Activated T-cell treated with anti-CD3 and anti-CD28 coated beads, Interleukin-2, amount 50 U/mL, for 4 hours (primary cell): Measurements from ENCODE around the gene RPS26. TPM values are rescaled to one million over a fixed set of nuclear protein-coding genes. Genes with fewer than 3 reads are reported as not detected.
"Not testable (repeated sequence)": the region's sequence is repeated elsewhere in the genome, so short reads cannot be mapped to it uniquely, and the experiment has no call there.

Source experiments
- ATAC-seq, 2 donors: fragments of 200-7000 bp; cut with Tn5 transposase; one replicate each; pipeline ENCODE4 v1.10.0; 2021
- DNase-seq: peaks from one replicate; pipeline ENCODE4 v3.0.0-alpha.2; 2020
- H3K27me3 Mint-ChIP-seq: one replicate; pipeline ENCODE4 v1.8.0; 2021; ENCODE audit warnings: low read depth, mixed read lengths
- H3K36me3 Mint-ChIP-seq: one replicate; pipeline ENCODE4 v1.8.0; 2022; ENCODE audit warnings: mixed read lengths; ENCODE audit not compliant: insufficient read depth
- H3K4me1 Mint-ChIP-seq: one replicate; pipeline ENCODE4 v1.8.0; 2021; ENCODE audit warnings: low read depth, mixed read lengths
- H3K4me3 Mint-ChIP-seq: one replicate; pipeline ENCODE4 v1.8.0; 2021; ENCODE audit warnings: mild to moderate bottlenecking, moderate library complexity, mixed read lengths
- H3K9me3 Mint-ChIP-seq: one replicate; pipeline ENCODE4 v1.8.0; 2021; ENCODE audit warnings: mixed read lengths
- total RNA-seq, 3 donors: library from RNA; stranded (reverse); gene quantifications; one replicate each; pipeline ENCODE4 v1.2.1, GENCODE V29; 2021

Gene RPS26
- total RNA-seq = 100 to 1,000 TPM in 2 of 3 donors, 10 to 100 TPM in 1; 73.1 to 118 (median 110) TPM

DNA sequence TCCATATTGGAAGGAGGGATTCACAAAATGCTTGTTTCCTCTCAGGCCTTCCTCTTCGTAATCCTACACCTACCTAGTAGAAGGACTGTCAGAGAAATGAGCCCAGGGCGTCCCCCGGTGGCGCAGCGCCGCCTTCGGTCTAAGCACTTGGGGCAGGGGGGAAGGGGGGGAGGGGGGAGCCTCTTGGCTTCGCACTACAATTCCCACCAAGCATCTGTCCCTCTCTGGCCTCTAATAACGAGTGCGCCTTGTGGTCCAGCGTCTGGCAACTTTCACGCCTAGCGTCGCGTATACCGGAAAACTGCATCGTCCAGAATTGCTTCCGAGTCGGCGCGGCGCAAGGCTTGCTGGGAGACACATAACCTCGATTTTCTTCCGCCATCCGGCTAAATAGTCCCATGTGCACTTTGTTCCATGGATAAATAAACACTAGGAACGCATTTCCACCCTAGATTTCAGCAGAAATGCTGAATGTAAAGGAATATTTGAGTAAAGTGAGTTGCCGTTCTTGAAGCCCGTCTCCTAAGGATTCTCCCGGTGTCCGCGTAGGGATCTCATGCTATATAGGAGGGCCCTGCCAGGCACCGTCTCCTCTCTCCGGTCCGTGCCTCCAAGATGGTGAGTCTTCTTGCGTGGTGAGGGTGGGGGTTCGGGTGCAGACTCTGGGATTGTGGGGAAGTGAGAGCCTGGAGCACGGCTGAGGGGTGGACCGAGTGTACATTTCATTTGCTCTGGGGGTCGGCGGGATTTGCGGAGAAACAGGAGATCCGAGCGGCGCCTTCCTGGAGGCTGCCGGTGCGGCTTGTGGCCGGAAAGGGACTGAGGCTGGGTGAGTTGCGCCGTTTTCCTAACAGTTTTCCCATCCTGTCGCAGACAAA, at the start of gene RPS26:
TSS of gene RPS26 (plus strand) at position 367 of the 878 bp plus-strand sequence. CDS start at position 616, 249 bp downstream.
- H3K4me1 Mint-ChIP-seq = peaks cover 41% of the 10 kb centered on the region
- ATAC-seq = peak; percentile 92 to 93
- no peaks in the 10 kb centered on the region for H3K9me3 Mint-ChIP-seq
- no peaks in the 10 kb centered on the region for H3K27me3 Mint-ChIP-seq
- H3K4me3 Mint-ChIP-seq = peak within 1 kb of the TSS; percentile 99
- DNase-seq = peak; percentile 87
- peaks cover 24% of the 10 kb centered on the region for H3K36me3 Mint-ChIP-seq

DNA sequence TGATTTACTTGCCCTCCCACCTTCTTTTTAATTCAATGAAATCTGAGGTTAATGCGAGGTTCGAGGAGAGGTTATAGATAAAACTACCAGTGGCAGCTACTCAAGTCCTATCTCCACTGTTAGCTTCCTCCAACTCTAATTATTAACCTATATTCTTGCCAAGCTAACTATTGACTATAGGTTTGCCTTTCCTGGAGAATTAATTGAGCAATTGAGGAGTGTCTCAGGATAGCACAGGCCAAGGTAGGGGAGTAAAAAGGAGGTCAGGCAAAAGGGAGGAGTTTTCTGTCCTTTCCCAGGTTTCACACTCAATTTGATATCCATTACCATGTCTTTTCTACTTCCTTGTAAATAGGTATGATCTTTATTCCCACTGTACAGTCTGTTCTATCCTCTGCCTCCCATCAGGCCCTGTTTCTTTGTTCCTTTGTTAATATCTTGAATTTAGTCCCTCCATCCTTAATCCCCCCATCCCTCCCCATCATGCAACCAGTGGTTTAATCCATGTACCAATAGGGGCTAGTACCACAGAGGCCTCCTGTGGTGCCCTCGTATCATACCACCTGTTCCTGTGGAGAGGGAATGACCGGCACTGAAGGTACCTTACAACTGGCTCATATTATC, 48.4 kb upstream of the RPS26 start:
- H3K4me3 Mint-ChIP-seq = no peak overlapping the region
- H3K27me3 Mint-ChIP-seq = peaks cover 10% of the 10 kb centered on the region
- DNase-seq (no peak), ATAC-seq (no peak)
- H3K4me1 Mint-ChIP-seq = peaks cover 15% of the 10 kb centered on the region
- H3K9me3 Mint-ChIP-seq = no peaks in the 10 kb centered on the region
- peaks cover 30% of the 10 kb centered on the region for H3K36me3 Mint-ChIP-seq

DNA sequence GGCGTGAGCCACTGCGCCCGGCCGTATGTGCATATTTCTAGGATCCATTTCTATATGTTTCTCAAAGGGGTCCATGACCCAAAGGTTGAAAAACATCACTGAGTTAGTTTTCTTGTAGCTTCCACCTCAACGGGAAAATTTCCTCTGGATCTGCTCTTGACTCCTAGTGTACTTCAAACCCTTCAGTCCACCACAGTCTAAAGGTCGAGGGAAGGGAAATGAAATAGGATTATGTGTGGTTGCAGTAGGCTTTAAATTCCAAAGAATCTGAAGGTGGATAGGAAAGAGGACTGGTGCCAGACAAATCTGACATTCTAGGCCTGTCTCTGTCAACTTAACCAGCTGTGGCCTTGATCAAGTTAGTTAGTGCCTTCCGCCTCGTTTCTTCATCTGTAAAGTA, 46.4 kb upstream of the RPS26 start:
- DNase-seq (no peak), ATAC-seq (no peak)
- peaks cover 15% of the 10 kb centered on the region for H3K4me1 Mint-ChIP-seq
- H3K27me3 Mint-ChIP-seq = peaks cover 10% of the 10 kb centered on the region
- no peaks in the 10 kb centered on the region for H3K9me3 Mint-ChIP-seq
- no peak overlapping the region for H3K4me3 Mint-ChIP-seq
- H3K36me3 Mint-ChIP-seq = peaks cover 21% of the 10 kb centered on the region

DNA sequence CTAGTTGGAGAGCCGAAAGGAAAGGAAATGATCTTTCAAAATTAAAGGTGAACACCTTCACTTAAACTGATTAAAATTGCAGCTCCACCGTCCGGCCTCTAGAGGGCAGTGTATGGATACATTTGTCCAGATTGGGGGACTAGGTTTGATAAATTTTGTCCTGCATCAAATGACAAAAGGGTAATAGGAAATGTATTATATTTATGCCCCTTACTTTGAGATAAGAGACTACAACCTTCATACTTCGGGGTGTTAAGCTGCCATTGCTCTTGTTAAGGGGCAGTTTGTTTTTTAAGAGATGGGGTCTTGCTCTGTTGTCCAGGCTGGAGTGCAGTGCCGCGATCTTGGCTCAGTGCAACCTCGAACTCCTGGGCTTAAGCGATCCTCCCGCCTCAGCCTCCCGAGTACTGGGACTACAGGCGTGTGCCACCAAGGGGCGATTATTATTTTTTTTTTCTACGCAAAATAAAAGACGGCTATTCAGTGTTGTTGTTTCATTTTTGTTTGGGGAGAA, 45.5 kb upstream of the RPS26 start:
- Mint-ChIP-seq H3K36me3 (peaks cover 13% of the 10 kb centered on the region), H3K4me3 (peak overlapping the region; percentile 49), H3K4me1 (peaks cover 15% of the 10 kb centered on the region), H3K27me3 (peaks cover 10% of the 10 kb centered on the region), H3K9me3 (no peaks in the 10 kb centered on the region)
- peak; percentile 58 for DNase-seq
- peak; percentile 67 to 72 for ATAC-seq

DNA sequence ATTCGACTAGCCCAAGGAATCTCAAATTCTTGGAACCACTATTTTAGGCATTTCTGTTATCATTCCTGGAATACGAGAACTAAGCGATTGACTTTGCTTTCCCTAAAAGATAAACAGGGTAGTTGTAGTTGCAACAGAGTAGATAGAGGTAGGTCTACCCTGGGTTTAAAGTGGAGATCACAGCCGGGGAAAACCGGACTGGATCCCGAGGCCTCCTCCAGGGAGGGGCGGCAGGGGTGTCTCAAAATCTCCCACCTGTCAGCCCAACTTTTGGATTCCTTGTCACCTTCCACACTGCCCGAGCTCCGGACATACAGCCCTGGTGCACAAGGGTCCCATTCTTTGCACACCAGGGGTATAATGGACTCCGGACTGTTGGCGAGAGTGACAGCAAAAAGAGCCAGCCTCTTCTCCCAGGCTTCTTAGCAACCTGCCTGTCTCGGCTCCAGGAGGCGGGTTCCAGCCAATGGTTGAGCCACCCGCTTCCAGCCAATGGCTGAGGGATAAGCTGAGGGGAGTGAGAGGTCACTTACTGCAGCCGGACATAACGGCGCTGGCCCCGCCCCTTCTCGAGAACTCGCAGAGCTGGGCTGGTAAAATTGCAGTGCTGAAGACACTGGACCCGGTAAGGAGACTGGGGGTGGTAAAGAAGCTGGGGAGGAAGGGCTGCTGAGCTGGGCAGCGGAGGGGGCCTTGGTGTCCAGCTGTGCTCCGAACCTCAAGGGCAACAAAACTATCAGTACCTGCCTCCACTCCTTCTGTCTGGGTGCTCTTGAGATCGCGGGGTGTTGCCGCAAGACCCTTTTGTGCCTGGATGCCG, 44.8 kb upstream of the RPS26 start, which contains the start of gene SUOX:
TSS of gene SUOX (plus strand) at position 562 of the 820 bp plus-strand sequence. CDS start 4,946 bp downstream, outside the sequence.
- DNase-seq (no peak), ATAC-seq (peak; percentile 64 to 75)
- Mint-ChIP-seq H3K36me3 (peaks cover 9% of the 10 kb centered on the region), H3K4me1 (peaks cover 15% of the 10 kb centered on the region), H3K27me3 (peaks cover 10% of the 10 kb centered on the region), H3K9me3 (no peaks in the 10 kb centered on the region), H3K4me3 (peak within 1 kb of the TSS; percentile 49)

DNA sequence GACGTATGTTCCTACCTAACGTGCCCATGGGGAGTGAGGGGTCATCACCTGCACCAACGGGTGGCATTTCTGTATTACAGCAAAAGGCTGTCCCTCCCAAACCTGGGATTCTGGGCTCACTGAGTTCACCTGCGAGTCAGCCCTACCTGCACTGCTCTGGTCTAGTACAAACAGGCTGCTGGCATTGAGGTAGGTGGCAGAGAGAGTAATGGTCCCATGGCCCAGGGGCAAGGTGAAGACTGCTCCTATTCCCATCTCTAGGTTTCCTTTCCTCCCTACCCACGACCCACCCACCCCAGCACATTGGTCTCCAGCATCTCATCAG, 44.2 kb upstream of the RPS26 start:
- peaks cover 15% of the 10 kb centered on the region for H3K4me1 Mint-ChIP-seq
- peak overlapping the region; percentile 37 for H3K4me3 Mint-ChIP-seq

DNA sequence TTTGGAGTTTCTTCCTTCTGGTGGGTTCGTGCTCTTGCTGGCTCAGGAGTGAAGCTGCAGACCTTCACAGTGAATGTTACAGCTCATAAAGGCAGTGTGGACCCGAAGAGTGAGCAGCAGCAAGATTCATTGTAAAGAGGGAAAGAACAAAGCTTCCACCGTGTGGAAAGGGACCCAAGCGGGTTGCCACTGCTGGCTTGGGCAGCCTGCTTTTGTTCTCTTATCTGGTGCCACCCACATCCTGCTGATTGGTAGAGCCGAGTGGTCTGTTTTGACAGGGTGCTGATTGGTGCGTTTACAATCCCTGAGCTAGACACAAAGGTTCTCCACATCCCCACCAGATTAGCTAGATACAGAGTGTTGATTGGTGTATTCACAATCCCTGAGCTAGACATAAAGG, 42.2 kb upstream of the RPS26 start:
- not testable (repeated sequence) for H3K4me3 Mint-ChIP-seq, H3K27me3 Mint-ChIP-seq, H3K9me3 Mint-ChIP-seq, H3K36me3 Mint-ChIP-seq, DNase-seq, ATAC-seq
- H3K4me1 Mint-ChIP-seq = peaks cover 15% of the 10 kb centered on the region

More for the DNA sequence above, 44.2 kb upstream of the RPS26 start:
- ATAC-seq (peak in 1 of 2 donors; percentile 15), DNase-seq (no peak)
- Mint-ChIP-seq H3K9me3 (no peaks in the 10 kb centered on the region), H3K27me3 (peaks cover 10% of the 10 kb centered on the region), H3K36me3 (peaks cover 3% of the 10 kb centered on the region)

DNA sequence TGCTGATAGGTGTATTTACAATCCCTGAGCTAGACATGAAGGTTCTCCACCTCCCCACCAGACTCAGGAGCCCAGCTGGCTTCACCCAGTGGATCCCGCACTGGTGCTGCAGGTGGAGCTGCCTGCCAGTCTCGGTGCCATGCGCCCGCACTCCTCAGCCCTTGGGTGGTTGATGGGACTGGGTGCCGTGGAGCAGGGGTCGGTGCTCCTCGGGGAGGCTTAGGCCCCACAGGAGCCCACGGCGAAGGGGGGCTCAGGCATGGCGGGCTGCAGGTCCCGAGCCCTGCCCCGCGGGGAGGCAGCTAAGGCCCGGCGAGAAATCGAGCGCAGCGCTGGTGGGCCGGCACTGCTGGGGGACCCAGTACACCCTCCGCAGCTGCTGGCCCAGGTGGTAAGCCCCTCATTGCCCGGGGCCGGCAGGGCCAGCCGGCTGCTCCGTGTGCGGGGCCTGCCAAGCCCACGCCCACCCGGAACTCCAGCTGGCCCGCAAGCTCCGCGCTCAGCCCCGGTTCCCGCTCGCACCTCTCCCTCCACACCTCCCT, 41.6 kb upstream of the RPS26 start:
- not testable (repeated sequence) for H3K4me3 Mint-ChIP-seq, H3K36me3 Mint-ChIP-seq, ATAC-seq

DNA sequence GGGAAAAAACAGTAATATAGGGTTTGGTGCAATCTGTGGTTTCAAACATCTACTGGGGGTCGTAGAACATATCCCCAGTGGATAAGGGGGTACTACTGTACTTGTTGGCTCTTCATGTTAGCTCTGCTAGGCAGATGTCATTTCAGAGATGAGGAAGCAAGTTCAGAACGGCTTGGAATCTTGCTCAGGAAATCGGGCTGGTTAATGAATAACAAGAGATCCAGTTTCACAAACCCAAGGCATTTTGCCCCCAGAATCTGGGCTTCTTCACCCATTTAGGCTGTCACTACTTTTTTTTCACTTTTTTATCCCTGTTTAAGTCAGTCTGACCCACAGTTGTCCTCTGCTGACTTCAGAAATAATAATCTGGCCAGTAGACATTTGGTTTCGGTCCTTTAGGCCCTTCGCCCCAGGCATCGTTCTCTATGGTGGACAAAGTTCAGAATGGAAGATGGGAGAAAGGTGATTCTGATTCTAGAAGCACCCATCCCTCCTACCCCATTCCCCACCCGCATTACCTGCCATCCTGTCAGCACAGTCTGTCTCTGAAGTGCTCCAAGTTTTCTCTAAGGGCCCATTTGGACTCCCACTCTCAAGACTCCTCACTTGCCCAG, 40.1 kb upstream of the RPS26 start:
- peaks cover 6% of the 10 kb centered on the region for H3K27me3 Mint-ChIP-seq
- no peaks in the 10 kb centered on the region for H3K36me3 Mint-ChIP-seq
- no peaks in the 10 kb centered on the region for H3K9me3 Mint-ChIP-seq
- peaks cover 14% of the 10 kb centered on the region for H3K4me1 Mint-ChIP-seq
- DNase-seq (no peak), ATAC-seq (no peak)
- no peak overlapping the region for H3K4me3 Mint-ChIP-seq

More for the DNA sequence above, 41.6 kb upstream of the RPS26 start:
- peaks cover 15% of the 10 kb centered on the region for H3K4me1 Mint-ChIP-seq
- not testable (repeated sequence) for H3K9me3 Mint-ChIP-seq, DNase-seq, H3K27me3 Mint-ChIP-seq

DNA sequence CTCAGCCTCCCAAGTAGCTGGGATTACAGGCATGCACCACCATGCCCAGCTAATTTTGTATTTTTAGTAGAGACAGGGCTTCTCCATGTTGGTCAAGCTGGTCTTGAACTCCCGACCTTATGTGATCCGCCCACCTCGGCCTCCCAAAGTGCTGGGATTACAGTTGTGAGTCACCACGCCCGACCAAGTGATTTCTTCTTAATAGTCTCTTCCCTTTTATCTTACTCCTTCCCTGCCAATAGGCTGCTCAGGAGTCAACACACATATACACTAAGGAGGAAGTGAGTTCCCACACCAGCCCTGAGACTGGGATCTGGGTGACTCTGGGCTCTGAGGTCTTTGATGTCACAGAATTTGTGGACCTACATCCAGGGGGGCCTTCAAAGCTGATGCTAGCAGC, 38.3 kb upstream of the RPS26 start:
- not testable (repeated sequence) for H3K36me3 Mint-ChIP-seq, H3K9me3 Mint-ChIP-seq, H3K27me3 Mint-ChIP-seq, H3K4me3 Mint-ChIP-seq, ATAC-seq, DNase-seq
- H3K4me1 Mint-ChIP-seq = peaks cover 16% of the 10 kb centered on the region

DNA sequence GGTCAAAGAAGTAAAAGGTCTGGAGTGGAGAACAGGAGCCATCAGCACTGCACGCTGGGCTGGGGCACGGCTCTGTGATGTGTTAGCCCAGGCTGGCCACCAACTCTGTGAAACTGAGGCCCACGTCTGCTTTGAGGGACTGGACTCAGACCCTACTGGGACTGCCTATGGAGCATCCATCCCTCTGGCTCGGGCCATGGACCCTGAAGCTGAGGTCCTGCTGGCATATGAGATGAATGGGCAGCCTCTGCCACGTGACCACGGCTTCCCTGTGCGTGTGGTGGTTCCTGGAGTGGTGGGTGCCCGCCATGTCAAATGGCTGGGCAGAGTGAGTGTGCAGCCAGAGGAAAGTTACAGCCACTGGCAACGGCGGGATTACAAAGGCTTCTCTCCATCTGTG, 37.5 kb upstream of the RPS26 start:
- H3K36me3 Mint-ChIP-seq = no peaks in the 10 kb centered on the region

DNA sequence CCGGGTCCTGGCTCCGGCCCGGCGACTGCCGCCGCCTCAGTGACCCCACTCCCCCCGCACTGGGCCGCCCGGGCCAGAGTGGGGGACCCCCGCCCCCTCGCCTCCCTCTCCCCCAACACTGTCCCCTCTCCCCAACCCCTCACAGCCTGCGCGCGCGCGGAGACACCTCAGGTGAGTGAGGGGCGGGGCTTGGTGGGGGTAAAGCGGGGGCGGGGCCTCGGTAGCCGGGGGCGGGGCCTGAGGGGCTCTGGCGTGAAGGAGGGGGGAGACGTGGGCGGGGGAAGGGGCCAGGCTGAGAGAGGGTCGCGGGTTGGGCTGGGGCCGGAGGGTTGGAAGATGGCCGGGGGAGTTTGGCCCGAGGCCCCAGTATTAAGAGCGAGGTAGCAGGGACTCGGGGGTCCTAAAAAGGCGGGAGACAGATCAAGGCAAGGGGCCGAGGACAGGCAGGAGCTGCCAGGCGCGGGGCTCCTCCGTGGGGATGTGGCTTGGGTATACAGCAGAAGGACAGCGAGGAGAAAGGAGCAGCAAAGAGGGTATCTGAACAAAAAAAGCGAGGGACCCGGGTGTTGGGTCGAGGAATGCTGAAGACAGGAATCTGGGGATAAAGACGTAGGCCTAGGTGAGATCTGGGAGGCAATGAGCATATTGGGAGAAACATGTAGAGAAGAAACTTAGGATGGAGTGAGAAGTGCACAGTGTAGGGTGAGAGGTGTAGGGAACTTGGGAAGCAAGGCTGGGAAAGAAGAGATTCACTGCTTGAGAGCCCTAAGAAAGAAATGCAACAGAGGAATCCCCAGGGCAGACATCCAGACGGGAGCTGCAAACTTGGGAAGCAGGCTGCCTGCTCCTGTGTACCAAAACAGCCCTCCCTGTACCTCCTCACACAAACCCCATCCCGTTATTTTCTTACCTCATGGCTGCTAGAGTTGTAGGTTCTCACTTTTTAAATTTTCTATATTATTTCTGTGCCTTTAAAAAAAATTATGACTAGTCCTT, 33.9 kb upstream of the RPS26 start:
- Mint-ChIP-seq H3K4me3 (peak overlapping the region; percentile 85), H3K4me1 (peaks cover 21% of the 10 kb centered on the region), H3K9me3 (no peaks in the 10 kb centered on the region), H3K27me3 (no peaks in the 10 kb centered on the region), H3K36me3 (no peaks in the 10 kb centered on the region)
- DNase-seq (peak; percentile 68), ATAC-seq (peak; percentile 75 to 81)

More for the DNA sequence above, 37.5 kb upstream of the RPS26 start:
- Mint-ChIP-seq H3K4me1 (peaks cover 21% of the 10 kb centered on the region), H3K9me3 (no peaks in the 10 kb centered on the region), H3K27me3 (no peaks in the 10 kb centered on the region), H3K4me3 (no peak overlapping the region)
- ATAC-seq = no peak
- no peak for DNase-seq
